Vagina (tissue), 2 donors: ENCODE measurements around the gene CDON.

Experiments used
- POLR2AphosphoS5 ChIP-seq, 2 donors: sonication (generic); formaldehyde crosslinking; IDR thresholded peaks; one replicate each; pipeline ENCODE4 v1.9.0; 2017; ENCODE audit warnings: antibody characterized with exemption in 2 of 2, mild to moderate bottlenecking in 2 of 2, low read depth in 1 of 2; ENCODE audit not compliant: insufficient read depth in 1 of 2
- TF ChIP-seq, protein P1 (sequence below), 3 experiments: fragments of 450-650 bp in 2 of 3; fragments of 200-600 bp in 1 of 3; sonication (generic) in 1 of 3; IDR thresholded peaks; one replicate each; pipeline ENCODE4 v1.5.1; 2017 to 2019; ENCODE audit warnings: antibody characterized with exemption in 3 of 3, mild to moderate bottlenecking in 2 of 3, moderate library complexity in 2 of 3

DNA sequence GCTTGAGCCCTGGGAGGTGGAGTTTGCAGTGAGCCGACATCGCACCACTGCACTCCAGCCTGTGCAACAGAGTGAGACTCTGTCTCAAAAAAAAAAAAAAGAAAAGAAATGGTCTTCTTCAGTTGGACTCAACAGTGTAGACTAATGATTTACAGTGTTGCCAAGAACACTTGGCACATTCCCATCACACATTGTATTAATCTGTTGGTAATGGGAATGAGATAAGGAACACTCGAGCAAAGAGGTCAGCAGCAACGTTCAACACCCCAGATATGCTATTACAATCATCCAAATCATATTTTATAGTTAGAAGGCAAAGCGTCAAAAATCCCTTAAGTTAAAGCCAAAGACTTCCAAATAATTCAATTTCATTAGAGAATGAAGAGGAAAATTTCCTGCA is 14.5 kb downstream of the CDON start:
- TF ChIP-seq, protein P1, sequence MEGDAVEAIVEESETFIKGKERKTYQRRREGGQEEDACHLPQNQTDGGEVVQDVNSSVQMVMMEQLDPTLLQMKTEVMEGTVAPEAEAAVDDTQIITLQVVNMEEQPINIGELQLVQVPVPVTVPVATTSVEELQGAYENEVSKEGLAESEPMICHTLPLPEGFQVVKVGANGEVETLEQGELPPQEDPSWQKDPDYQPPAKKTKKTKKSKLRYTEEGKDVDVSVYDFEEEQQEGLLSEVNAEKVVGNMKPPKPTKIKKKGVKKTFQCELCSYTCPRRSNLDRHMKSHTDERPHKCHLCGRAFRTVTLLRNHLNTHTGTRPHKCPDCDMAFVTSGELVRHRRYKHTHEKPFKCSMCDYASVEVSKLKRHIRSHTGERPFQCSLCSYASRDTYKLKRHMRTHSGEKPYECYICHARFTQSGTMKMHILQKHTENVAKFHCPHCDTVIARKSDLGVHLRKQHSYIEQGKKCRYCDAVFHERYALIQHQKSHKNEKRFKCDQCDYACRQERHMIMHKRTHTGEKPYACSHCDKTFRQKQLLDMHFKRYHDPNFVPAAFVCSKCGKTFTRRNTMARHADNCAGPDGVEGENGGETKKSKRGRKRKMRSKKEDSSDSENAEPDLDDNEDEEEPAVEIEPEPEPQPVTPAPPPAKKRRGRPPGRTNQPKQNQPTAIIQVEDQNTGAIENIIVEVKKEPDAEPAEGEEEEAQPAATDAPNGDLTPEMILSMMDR (IDR thresholded peaks at IDR 0.05): no peak
- TF ChIP-seq POLR2AphosphoS5 (IDR thresholded peaks at IDR 0.05; ENCODE audit: insufficient read depth in 1 of 2, low read depth in 1 of 2): no peak
